GM21381 (cell line): Measurements from ENCODE around the gene IFITM1.
"Not testable (repeated sequence)": the region's sequence is repeated elsewhere in the genome, so short reads cannot be mapped to it uniquely, and the experiment has no call there.

Experiments used
- ATAC-seq: cut with Tn5 transposase; IDR thresholded peaks from one replicate; pipeline ENCODE4 v1.9.1; 2021; ENCODE audit warnings: mild to moderate bottlenecking, moderate library complexity; ENCODE audit not compliant: unreplicated experiment

Gene IFITM1

GRCh38 chr11:308740-309665 lies 4.8 kb upstream of the IFITM1 start:
- not testable (repeated sequence) for ATAC-seq

- not testable (repeated sequence) for ATAC-seq
Measured at GRCh38 chr11:309979-310572, 3.8 kb upstream of the IFITM1 start.

- not testable (repeated sequence) for ATAC-seq
Measured at GRCh38 chr11:311013-311748, 2.7 kb upstream of the IFITM1 start.

DNA sequence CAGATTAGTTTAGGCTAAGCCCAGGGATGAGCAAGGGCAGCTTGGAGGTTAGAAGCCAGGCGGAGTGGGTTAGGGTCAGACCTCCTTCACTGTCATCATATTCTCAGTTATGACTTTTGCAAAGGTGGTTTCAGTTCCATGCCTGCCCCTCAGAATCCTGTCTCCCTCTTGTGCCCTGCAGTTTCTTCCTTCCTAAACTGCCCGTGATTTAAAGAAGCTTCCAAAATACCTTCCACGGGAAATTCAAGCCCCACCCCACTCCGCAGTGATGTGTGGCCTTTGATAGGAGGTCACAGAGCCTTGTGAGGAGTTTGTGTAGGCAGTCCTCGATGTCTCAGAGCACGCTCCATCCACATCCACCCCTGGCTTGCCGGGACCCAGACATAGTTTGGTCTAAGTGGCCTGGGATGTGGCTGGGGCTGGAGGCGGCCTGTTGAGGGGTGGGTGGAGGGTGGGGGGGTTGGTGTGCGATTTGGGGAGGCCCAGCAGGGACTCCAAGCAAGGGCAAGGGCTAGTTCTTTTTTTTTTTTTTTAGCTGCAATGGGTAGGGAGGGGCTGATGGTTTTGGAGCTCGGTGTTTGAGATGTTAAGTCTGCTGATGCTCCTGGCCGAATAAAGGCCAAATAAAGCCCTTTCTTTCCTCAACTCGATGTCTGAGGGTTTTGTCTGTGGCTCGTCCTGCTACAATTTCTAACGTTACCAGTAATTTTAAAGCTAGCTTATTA lies 1.6 kb upstream of the IFITM1 start:
- ATAC-seq, result no peak

DNA sequence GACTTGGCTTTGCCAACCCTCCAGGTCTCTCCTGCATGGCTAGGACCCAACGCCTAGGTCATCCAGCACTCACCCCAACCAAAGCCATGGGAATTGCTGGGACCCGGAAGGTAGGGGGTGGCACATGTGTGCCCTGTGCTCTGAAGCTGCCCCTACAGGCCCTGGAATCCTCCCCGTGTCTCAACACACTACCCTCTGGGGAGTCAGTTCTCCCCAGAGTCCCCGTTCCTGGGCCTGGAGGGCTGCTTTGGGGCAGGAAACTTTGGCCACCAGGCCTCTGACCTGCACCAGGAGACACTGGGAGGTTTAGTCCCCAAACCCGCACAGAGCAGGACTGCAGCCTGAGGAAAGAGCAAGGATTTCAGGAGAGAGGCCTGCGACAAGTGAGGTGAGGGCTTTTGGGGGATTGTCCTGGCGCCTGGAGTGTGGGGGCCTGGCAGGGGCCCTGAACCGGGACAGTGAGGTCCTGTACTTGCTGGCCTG lies 495 bp upstream of the IFITM1 start:
- ATAC-seq, result no peak

- not testable (repeated sequence) for ATAC-seq
Measured at GRCh38 chr11:314554-314875, 675 bp downstream of the IFITM1 start.

GRCh38 chr11:315051-315481 lies 1.2 kb downstream of the IFITM1 start:
- ATAC-seq, result no peak

- ATAC-seq, result no peak
Measured at GRCh38 chr11:315516-315994, 1.7 kb downstream of the IFITM1 start.

- no peak for ATAC-seq
Measured at GRCh38 chr11:316031-316701, 2.3 kb downstream of the IFITM1 start.

DNA sequence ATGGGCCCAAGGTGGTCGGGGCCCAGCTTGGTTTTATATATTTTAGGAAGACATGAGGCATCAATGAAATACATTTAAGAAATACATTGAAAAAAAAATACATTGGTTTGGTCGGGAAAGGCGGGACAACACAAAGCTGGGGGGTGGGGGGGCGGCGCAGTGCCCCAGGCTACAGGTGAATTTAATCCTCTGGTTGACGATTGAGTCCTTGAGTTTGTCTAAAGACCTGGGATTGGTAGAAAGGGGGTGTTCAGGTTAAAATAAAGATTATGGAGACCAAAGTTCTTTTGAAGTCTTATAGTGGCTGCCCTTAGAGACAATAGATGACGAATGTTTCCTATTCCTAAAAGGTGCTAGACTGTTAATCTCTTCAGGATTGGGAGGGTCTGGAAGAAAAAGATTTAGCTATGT lies 3.1 kb downstream of the IFITM1 start:
- no peak for ATAC-seq

- not testable (repeated sequence) for ATAC-seq
Measured at GRCh38 chr11:317668-318404, 4.0 kb downstream of the IFITM1 start.

DNA sequence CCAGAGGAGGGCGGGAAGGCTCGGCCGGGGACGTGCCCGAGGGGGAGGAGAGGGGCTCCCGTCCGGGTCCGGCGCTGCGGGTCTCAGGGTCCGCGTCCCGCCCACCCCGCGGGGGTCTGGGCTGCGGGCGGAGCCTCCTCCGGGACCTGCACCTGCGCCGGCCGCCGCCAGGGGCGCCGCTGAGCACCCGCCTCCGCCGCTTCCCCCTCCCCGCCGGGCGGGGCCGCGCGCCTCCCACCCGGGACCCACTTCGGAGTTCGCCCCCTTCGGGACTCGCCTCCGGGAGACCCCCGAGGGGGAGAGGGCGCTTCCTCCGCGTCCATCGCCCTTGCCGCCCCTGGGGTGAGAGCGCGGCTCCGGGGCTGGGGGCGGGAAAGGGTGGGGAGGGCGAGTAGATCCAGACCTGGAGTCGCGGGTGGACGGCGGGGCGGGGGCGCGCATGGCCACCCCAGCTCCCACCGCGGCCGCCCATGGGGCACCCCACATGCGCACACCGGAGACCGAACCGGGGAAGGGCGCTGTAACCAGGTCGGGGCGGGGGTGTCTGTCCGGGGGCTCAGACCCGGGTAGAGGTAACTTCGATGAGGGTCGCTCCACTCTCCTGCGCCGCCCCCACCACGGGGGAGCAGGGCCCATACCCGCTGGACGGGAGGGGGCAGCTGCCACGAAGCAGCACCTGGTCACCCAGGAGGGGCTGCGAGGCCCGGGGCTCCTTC lies 4.7 kb downstream of the IFITM1 start:
- ATAC-seq, result peak; percentile 49

GRCh38 chr11:319121-319887 lies 5.5 kb downstream of the IFITM1 start:
- ATAC-seq, result peak; percentile 14

DNA sequence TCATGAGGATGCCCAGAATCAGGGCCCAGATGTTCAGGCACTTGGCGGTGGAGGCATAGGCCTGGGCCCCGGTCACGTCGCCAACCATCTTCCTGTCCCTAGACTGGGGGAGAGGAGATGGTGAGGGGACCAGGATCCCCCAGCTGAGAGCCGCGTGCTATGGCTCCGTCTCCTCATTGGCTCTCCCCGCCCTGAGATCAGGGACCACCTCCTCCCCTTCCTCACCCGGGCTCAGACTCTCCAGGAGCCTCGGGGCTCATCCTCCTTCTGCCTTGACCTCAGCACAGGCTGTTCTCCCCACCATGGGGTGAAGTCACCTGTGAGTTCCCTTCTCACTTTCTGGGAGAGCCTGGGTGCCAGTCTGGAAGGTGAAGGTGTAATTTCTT lies 6.0 kb downstream of the IFITM1 start:
- not testable (repeated sequence) for ATAC-seq

- ATAC-seq, result no peak
Measured at GRCh38 chr11:324156-324555, 10.3 kb downstream of the IFITM1 start.

- ATAC-seq, result not testable (repeated sequence)
Measured at GRCh38 chr11:324593-325517, 11.0 kb downstream of the IFITM1 start.
